HL-60 (cell line): ENCODE data around the gene DLGAP3.

Source experiments
- DNase-seq, 2 experiments: peaks; one replicate each; pipeline ENCODE4 v3.0.0-alpha.2; 2010 to 2020; ENCODE audit warnings: low read depth in 1 of 2, low spot score in 1 of 2
- H3K27ac ChIP-seq: fragments of 250-450 bp; sonication (Bioruptor Pico); replicated peaks from 2 replicates; pipeline ENCODE4 v1.5.1; 2020; ENCODE audit warnings: mild to moderate bottlenecking, moderate library complexity
- H3K27me3 ChIP-seq: fragments of 250-450 bp; sonication (Bioruptor Pico); 2 replicates; pipeline ENCODE4 v1.5.1; 2021; ENCODE audit warnings: mild to moderate bottlenecking, moderate library complexity; ENCODE audit not compliant: insufficient read depth, poor library complexity, severe bottlenecking
- H3K4me3 ChIP-seq: replicated peaks from 2 replicates; pipeline ENCODE4 v1.5.1; 2011; ENCODE audit warnings: mild to moderate bottlenecking, control low read depth, low read length; ENCODE audit not compliant: insufficient read depth
- GABPA ChIP-seq: IDR thresholded peaks from 2 replicates; pipeline ENCODE4 v1.6.1; 2012; ENCODE audit warnings: low read depth
- POLR2AphosphoS5 ChIP-seq: IDR thresholded peaks from 2 replicates; pipeline ENCODE4 v1.6.1; 2012; ENCODE audit warnings: low read depth
- SPI1 ChIP-seq: IDR thresholded peaks from 2 replicates; pipeline ENCODE4 v1.6.1; 2012; ENCODE audit warnings: low read depth, mild to moderate bottlenecking, borderline replicate concordance
- TF ChIP-seq, protein P1 (sequence below): IDR thresholded peaks from 2 replicates; pipeline ENCODE4 v1.6.1; 2012; ENCODE audit warnings: low read depth; ENCODE audit not compliant: insufficient replicate concordance
- TF ChIP-seq, protein P2 (sequence below): IDR thresholded peaks from one replicate; pipeline ENCODE4 v1.5.1; 2011; ENCODE audit warnings: low read length, control low read depth, inconsistent platforms; ENCODE audit not compliant: insufficient read depth

Gene DLGAP3

DNA sequence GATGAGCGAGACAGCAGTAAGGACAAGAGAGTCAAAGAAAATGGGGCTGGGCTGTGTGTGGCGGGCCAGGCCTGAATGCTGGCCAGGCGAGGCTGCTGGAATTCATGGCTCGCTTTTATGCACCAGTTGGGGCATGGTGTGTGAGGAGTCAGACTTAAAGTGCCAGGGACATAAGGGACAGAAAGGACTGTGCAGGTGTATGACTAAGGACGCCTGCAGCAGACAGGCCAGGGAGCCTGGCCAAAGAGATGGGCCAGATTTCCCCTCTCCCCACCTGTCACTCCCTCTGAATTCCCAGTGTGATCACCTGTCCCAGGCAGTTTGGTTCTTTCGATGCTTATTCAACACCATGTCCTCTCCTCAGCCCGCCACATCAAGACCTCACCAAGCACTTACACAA is 53.0 kb downstream of the DLGAP3 start:
- H3K27me3 ChIP-seq = peaks cover 11% of the 10 kb centered on the region
- H3K4me3 ChIP-seq = no peak overlapping the region
- no peak overlapping the region for H3K27ac ChIP-seq
- TF ChIP-seq, protein P1, sequence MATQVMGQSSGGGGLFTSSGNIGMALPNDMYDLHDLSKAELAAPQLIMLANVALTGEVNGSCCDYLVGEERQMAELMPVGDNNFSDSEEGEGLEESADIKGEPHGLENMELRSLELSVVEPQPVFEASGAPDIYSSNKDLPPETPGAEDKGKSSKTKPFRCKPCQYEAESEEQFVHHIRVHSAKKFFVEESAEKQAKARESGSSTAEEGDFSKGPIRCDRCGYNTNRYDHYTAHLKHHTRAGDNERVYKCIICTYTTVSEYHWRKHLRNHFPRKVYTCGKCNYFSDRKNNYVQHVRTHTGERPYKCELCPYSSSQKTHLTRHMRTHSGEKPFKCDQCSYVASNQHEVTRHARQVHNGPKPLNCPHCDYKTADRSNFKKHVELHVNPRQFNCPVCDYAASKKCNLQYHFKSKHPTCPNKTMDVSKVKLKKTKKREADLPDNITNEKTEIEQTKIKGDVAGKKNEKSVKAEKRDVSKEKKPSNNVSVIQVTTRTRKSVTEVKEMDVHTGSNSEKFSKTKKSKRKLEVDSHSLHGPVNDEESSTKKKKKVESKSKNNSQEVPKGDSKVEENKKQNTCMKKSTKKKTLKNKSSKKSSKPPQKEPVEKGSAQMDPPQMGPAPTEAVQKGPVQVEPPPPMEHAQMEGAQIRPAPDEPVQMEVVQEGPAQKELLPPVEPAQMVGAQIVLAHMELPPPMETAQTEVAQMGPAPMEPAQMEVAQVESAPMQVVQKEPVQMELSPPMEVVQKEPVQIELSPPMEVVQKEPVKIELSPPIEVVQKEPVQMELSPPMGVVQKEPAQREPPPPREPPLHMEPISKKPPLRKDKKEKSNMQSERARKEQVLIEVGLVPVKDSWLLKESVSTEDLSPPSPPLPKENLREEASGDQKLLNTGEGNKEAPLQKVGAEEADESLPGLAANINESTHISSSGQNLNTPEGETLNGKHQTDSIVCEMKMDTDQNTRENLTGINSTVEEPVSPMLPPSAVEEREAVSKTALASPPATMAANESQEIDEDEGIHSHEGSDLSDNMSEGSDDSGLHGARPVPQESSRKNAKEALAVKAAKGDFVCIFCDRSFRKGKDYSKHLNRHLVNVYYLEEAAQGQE = no peak
- DNase-seq = no peak

DNA sequence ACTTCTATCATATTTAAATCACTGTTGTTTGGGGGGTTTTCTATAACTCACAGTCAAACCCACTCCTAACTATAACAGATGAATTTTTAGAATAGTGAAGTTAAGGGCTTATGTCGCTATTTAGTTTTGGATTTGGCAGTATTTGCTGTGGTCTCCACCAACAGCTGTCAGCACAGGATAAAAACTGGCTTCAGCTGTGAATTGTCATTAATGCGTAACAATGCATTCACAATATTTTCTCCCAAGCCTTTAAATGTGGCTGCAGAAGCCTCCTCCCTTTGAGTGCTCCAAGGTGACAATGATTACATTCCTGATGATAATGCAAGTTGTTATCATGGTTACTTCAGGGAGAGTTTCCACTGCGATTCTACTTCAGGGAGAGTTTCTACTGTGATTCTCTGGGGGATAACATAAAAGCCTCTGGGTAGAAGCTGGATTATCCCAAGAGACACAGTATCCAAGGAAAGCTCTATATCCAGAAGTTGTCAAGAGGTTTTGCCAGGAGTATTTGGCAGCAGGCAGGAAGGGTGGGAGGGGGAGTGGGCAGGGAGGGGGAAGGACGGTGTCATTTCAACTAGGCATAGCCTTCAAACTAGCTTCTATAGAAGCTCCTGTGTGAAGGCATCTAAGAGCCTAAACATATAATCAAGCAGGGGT is 55.0 kb downstream of the DLGAP3 start:
- Histone ChIP-seq H3K4me3 (no peak overlapping the region), H3K27ac (no peak overlapping the region), H3K27me3 (peaks cover 11% of the 10 kb centered on the region)
- TF ChIP-seq, protein P2, sequence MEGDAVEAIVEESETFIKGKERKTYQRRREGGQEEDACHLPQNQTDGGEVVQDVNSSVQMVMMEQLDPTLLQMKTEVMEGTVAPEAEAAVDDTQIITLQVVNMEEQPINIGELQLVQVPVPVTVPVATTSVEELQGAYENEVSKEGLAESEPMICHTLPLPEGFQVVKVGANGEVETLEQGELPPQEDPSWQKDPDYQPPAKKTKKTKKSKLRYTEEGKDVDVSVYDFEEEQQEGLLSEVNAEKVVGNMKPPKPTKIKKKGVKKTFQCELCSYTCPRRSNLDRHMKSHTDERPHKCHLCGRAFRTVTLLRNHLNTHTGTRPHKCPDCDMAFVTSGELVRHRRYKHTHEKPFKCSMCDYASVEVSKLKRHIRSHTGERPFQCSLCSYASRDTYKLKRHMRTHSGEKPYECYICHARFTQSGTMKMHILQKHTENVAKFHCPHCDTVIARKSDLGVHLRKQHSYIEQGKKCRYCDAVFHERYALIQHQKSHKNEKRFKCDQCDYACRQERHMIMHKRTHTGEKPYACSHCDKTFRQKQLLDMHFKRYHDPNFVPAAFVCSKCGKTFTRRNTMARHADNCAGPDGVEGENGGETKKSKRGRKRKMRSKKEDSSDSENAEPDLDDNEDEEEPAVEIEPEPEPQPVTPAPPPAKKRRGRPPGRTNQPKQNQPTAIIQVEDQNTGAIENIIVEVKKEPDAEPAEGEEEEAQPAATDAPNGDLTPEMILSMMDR = no peak
- TF ChIP-seq GABPA = no peak
- no peak for TF ChIP-seq SPI1
- DNase-seq = no peak

DNA sequence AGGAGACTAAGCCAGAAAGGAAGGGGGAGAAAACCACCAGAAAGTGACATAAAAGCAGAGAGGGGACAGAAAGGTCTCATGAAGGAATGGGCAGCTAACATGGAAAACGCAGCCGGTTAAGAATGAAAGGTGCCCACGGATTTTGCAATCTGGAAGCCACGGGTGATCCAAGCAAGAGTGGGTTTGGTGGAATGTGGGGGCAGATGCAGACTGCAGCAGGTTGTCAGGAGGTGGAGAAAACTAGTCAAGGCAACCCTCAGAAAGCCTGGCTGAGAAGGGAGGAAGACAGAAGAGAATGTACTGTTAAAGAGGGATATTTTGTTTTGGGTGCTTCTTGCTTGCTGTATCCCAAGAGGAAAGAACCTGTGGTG is 57.3 kb downstream of the DLGAP3 start:
- TF ChIP-seq GABPA = no peak
- Histone ChIP-seq H3K27me3 (peaks cover 11% of the 10 kb centered on the region), H3K27ac (no peak overlapping the region), H3K4me3 (no peak overlapping the region)
- DNase-seq = no peak

DNA sequence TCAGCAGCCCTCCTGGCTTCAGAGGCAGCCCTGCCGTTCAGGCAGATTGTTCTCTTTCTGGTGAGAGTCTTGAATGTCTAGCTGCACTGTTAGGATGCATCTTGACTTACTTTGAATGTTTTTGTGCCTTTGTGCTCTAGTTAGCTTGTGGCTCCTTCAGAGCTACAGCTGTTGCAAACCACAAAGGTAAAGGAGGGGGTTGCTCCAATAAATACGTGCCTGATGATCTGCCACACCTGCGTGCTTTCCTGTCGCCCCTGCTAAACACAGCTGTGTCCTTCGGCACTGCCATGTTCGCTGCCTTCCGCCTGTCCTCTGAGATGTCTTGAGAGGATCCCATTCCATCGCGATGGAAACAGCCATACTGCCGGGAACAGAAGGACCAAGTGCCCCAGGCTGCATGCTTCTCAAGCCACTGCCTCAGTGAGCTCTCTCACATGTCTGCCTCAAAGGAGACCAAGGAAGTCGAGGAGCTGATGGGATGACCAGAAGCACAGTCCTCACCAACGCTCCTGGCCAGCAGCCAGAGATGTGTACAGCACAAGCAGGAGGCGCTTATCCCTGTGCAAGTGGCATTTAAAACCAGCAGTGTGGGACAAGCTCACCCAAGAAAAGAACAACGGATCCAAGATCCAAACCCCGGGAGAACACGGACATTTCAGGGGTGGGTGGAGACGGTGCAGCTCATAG is 57.9 kb downstream of the DLGAP3 start:
- Histone ChIP-seq H3K27ac (no peak overlapping the region), H3K27me3 (peaks cover 11% of the 10 kb centered on the region), H3K4me3 (no peak overlapping the region)
- DNase-seq = no peak
- TF ChIP-seq SPI1 (no peak), GABPA (no peak), POLR2AphosphoS5 (no peak)
- TF ChIP-seq, protein P1 = no peak
- TF ChIP-seq, protein P2 = no peak

DNA sequence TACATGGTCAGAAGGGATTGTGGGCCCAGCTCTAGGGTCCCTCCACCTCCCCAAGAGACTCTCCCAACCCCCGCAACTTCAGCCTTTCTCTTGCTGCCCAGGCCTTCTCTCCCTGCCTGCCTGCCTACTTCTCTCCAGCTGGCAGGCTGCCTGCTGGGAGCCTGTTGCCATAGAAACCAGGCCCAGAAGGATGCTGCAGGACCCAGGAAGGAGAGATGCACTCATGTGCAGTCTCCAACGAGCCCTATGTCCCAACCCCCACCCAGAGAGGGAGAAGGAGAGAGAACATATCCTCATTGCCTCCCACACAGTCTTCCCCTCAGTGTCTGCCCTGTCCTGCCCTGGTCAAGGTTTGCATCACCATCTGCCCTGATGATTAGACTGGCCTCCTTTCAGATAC is 59.1 kb downstream of the DLGAP3 start:
- peaks cover 11% of the 10 kb centered on the region for H3K27me3 ChIP-seq
- no peak for DNase-seq
- TF ChIP-seq SPI1 = no peak
- TF ChIP-seq, protein P1 = no peak
- TF ChIP-seq, protein P2 = no peak
- no peak for TF ChIP-seq GABPA
- TF ChIP-seq POLR2AphosphoS5 = no peak
- H3K4me3 ChIP-seq = no peak overlapping the region
- no peak overlapping the region for H3K27ac ChIP-seq
